GM19324 (cell line): Measurements from ENCODE around the gene MAPK10.

Experiments
- ATAC-seq: cut with Tn5 transposase; IDR thresholded peaks from one replicate; pipeline ENCODE4 v1.9.1; 2021; ENCODE audit warnings: mild to moderate bottlenecking, moderate library complexity; ENCODE audit not compliant: unreplicated experiment, low FRiP score

The MAPK10 gene

GRCh38 chr4:86280246-86280645, 79.6 kb downstream of the MAPK10 start:
- no peak for ATAC-seq

- no peak for ATAC-seq
Observed at GRCh38 chr4:86279293-86279960, 80.4 kb downstream of the MAPK10 start.

- ATAC-seq, result no peak
Observed at GRCh38 chr4:86278126-86278525, 81.7 kb downstream of the MAPK10 start.

- no peak for ATAC-seq
Observed at GRCh38 chr4:86274642-86275041, 85.2 kb downstream of the MAPK10 start.

- no peak for ATAC-seq
Observed at GRCh38 chr4:86272669-86273068, 87.2 kb downstream of the MAPK10 start.

GRCh38 chr4:86271057-86271456, 88.8 kb downstream of the MAPK10 start:
- ATAC-seq, result no peak

- no peak for ATAC-seq
Observed at GRCh38 chr4:86269354-86269753, 90.5 kb downstream of the MAPK10 start.

GRCh38 chr4:86264241-86264640, 95.6 kb downstream of the MAPK10 start:
- ATAC-seq, result no peak

GRCh38 chr4:86261636-86262035, 98.2 kb downstream of the MAPK10 start:
- ATAC-seq, result no peak

GRCh38 chr4:86256086-86256485, 103.8 kb downstream of the MAPK10 start:
- no peak for ATAC-seq

GRCh38 chr4:86250619-86251018, 109.2 kb downstream of the MAPK10 start:
- ATAC-seq, result no peak

- no peak for ATAC-seq
Observed at GRCh38 chr4:86250006-86250405, 109.8 kb downstream of the MAPK10 start.

- no peak for ATAC-seq
Observed at GRCh38 chr4:86249074-86249473, 110.8 kb downstream of the MAPK10 start.

GRCh38 chr4:86247906-86248305, 111.9 kb downstream of the MAPK10 start:
- no peak for ATAC-seq

GRCh38 chr4:86247320-86247719, 112.5 kb downstream of the MAPK10 start:
- no peak for ATAC-seq

GRCh38 chr4:86243750-86244149, 116.1 kb downstream of the MAPK10 start:
- ATAC-seq, result no peak

- ATAC-seq, result no peak
Observed at GRCh38 chr4:86242677-86243076, 117.2 kb downstream of the MAPK10 start.

- ATAC-seq, result no peak
Observed at GRCh38 chr4:86235549-86235948, 124.3 kb downstream of the MAPK10 start.

- ATAC-seq, result no peak
Observed at GRCh38 chr4:86233681-86234080, 126.2 kb downstream of the MAPK10 start.

GRCh38 chr4:86233090-86233489, 126.8 kb downstream of the MAPK10 start:
- no peak for ATAC-seq

- peak; percentile 57 for ATAC-seq
Observed at GRCh38 chr4:86223472-86223871, 136.4 kb downstream of the MAPK10 start.

- ATAC-seq, result no peak
Observed at GRCh38 chr4:86221002-86221401, 138.9 kb downstream of the MAPK10 start.

- ATAC-seq, result no peak
Observed at GRCh38 chr4:86220121-86220520, 139.7 kb downstream of the MAPK10 start.
